Effector CD4-positive, alpha-beta T cell (primary cell): ENCODE results near the gene LCN2.
A peak's percentile ranks its signal among the peaks of the same experiment; 100 is the strongest.

ENCODE experiments used
- DNase-seq: peaks from one replicate; pipeline ENCODE4 v3.0.0-alpha.2; 2020

Gene LCN2

GRCh38 chr9:128115187-128116103 lies 33.8 kb upstream of the LCN2 start:
- DNase-seq, result no peak

- DNase-seq, result no peak
Measured at GRCh38 chr9:128116104-128117083, 32.9 kb upstream of the LCN2 start.

GRCh38 chr9:128117613-128118471 lies 31.4 kb upstream of the LCN2 start:
- DNase-seq, result peak; percentile 98

GRCh38 chr9:128118472-128118857 lies 30.8 kb upstream of the LCN2 start:
- DNase-seq, result no peak

- no peak for DNase-seq
Measured at GRCh38 chr9:128118971-128119665, 30.1 kb upstream of the LCN2 start.

- no peak for DNase-seq
Measured at GRCh38 chr9:128120061-128120740, 29.1 kb upstream of the LCN2 start.

- no peak for DNase-seq
Measured at GRCh38 chr9:128120741-128121465, 28.4 kb upstream of the LCN2 start.

- DNase-seq, result no peak
Measured at GRCh38 chr9:128121466-128121810, 27.8 kb upstream of the LCN2 start.

- no peak for DNase-seq
Measured at GRCh38 chr9:128121924-128122808, 27.1 kb upstream of the LCN2 start.

GRCh38 chr9:128122809-128123175 lies 26.5 kb upstream of the LCN2 start:
- no peak for DNase-seq

- no peak for DNase-seq
Measured at GRCh38 chr9:128123451-128124080, 25.7 kb upstream of the LCN2 start.

- DNase-seq, result no peak
Measured at GRCh38 chr9:128124451-128124850, 24.8 kb upstream of the LCN2 start.

GRCh38 chr9:128124873-128125579 lies 24.2 kb upstream of the LCN2 start:
- DNase-seq, result peak; percentile 26

- no peak for DNase-seq
Measured at GRCh38 chr9:128125580-128126354, 23.5 kb upstream of the LCN2 start.

GRCh38 chr9:128127568-128127989 lies 21.7 kb upstream of the LCN2 start, which contains the start of gene PTGES2:
Gene PTGES2 (minus strand): TSS chr9:128127729. CDS start chr9:128127717, 12 bp downstream.
- peak; percentile 76 for DNase-seq

GRCh38 chr9:128127990-128128835 lies 21.0 kb upstream of the LCN2 start:
- peak; percentile 76 for DNase-seq
